HG02571 (cell line): ENCODE measurements around the gene RPS6KA3.

Experiments used
- ATAC-seq: cut with Tn5 transposase; IDR thresholded peaks from one replicate; pipeline ENCODE4 v1.9.1; 2021; ENCODE audit warnings: mild to moderate bottlenecking, moderate library complexity; ENCODE audit not compliant: unreplicated experiment

The RPS6KA3 gene

GRCh38 chrX:20111271-20111670, 155.4 kb downstream of the RPS6KA3 start:
- ATAC-seq: no peak

- no peak for ATAC-seq
Measured at GRCh38 chrX:20101934-20102581, 164.7 kb downstream of the RPS6KA3 start.
